KOPT-K1 (cell line): ENCODE results near the gene SLC52A3.

Experiments
- H3K27ac ChIP-seq: fragments of 200-600 bp; sonication (generic); 2 replicates; pipeline ENCODE4 v1.5.1; 2016; ENCODE audit warnings: antibody characterized with exemption, mild to moderate bottlenecking, low read depth, low read length; ENCODE audit not compliant: poor library complexity, severe bottlenecking
- H3K36me3 ChIP-seq: fragments of 200-600 bp; sonication (generic); 2 replicates; pipeline ENCODE4 v1.5.1; 2017; ENCODE audit warnings: antibody characterized with exemption, mild to moderate bottlenecking, low read length, moderate library complexity; ENCODE audit not compliant: insufficient read depth
- H3K9me3 ChIP-seq: fragments of 200-600 bp; sonication (generic); 2 replicates; pipeline ENCODE4 v1.5.1; 2017; ENCODE audit warnings: antibody characterized with exemption, low read length, mild to moderate bottlenecking; ENCODE audit not compliant: insufficient read depth, poor library complexity, severe bottlenecking

Gene SLC52A3

GRCh38 chr20:775679-776135 lies 7.4 kb upstream of the SLC52A3 start:
- no peak overlapping the region for H3K27ac ChIP-seq
- H3K9me3 ChIP-seq = peaks cover 5% of the 10 kb centered on the region
- H3K36me3 ChIP-seq = no peaks in the 10 kb centered on the region

DNA sequence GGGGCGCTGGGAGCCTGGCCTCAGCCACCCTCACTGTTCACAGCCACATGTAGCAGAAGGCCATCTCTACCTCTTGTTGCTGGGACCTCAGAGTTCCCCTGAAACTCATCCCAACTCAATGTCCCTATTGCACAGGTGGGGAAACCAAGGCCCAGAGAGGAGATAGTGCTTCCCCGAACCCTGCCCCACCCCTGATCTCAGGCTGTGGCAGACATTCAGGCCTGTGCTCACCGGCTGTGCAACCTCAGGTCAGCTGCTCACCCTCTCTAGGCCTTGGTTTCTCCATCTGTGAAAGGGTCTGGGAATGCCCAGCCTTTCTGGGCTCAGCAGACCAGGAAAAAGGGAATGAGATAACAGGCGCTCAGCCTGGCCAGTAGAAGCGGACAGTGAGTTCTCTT lies 6.4 kb upstream of the SLC52A3 start:
- H3K36me3 ChIP-seq = no peaks in the 10 kb centered on the region
- H3K27ac ChIP-seq = no peak overlapping the region
- H3K9me3 ChIP-seq = peaks cover 7% of the 10 kb centered on the region

DNA sequence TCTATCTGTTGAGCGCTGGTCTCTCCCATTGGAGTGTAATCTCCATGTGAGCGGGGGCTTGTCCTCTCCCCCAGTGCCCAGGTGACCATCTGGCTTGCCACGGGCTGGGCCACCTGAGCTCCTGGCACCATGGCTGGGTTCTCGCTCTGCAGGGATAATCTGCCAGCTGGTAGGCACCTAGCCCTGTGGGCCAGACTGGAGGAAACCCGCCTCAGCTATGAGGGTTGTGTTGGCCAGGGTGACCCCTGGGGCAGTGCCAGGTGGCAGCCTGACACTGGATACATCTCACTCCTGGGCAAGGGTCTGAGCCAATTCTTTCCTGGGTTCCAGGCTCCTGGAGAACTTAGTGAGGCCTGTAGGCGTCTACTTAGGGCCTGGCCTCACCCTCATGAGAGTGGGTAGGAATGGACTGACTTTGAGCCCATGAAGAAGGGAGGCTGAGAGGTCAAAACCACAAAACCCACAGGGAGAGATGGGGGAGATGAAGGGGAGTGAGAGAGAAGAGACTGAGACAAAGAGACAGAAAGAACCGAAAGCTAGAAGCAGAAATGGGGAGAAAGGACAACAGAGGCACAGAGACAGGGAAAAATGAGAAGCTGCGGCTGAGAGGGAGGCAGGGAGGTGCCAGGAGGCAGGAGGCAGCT lies 5.8 kb upstream of the SLC52A3 start:
- no peaks in the 10 kb centered on the region for H3K36me3 ChIP-seq
- H3K9me3 ChIP-seq = peaks cover 7% of the 10 kb centered on the region
- no peak overlapping the region for H3K27ac ChIP-seq

DNA sequence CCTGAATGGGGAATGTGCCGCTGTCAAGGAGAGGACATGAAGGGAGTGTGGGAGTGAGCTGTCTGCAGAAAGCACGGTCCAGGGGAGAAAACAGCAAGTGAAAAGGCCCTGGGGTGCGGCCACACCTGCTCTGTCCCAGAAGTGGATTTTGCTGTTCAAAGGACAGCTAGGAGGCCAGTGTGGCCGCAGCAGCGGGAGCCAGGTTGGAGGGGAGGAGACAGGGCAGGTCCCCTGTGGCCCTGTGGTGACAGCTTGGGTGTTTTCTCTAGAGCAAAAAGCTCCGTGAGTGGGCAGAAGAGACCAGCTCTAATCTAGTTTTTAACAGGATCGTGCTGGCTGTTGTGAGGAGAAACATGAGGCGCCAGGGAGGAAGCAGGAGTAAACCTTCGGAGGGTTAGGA lies 4.5 kb upstream of the SLC52A3 start:
- Histone ChIP-seq H3K36me3 (no peaks in the 10 kb centered on the region), H3K27ac (no peak overlapping the region), H3K9me3 (peaks cover 7% of the 10 kb centered on the region)

GRCh38 chr20:771741-772464 lies 3.6 kb upstream of the SLC52A3 start:
- H3K27ac ChIP-seq = no peak overlapping the region
- no peaks in the 10 kb centered on the region for H3K36me3 ChIP-seq
- peaks cover 7% of the 10 kb centered on the region for H3K9me3 ChIP-seq

GRCh38 chr20:770691-771090 lies 2.4 kb upstream of the SLC52A3 start:
- Histone ChIP-seq H3K9me3 (peaks cover 7% of the 10 kb centered on the region), H3K27ac (no peak overlapping the region), H3K36me3 (no peaks in the 10 kb centered on the region)

- Histone ChIP-seq H3K9me3 (peaks cover 7% of the 10 kb centered on the region), H3K36me3 (no peaks in the 10 kb centered on the region)
Observed at GRCh38 chr20:766906-767305, 1.4 kb downstream of the SLC52A3 start.

GRCh38 chr20:764255-764654 lies 4.0 kb downstream of the SLC52A3 start:
- Histone ChIP-seq H3K27ac (no peak overlapping the region), H3K36me3 (no peaks in the 10 kb centered on the region)

More at GRCh38 chr20:766906-767305, 1.4 kb downstream of the SLC52A3 start:
- H3K27ac ChIP-seq = no peak overlapping the region

GRCh38 chr20:761418-762381 lies 6.6 kb downstream of the SLC52A3 start:
- H3K9me3 ChIP-seq = no peaks in the 10 kb centered on the region
- no peak overlapping the region for H3K27ac ChIP-seq
- no peaks in the 10 kb centered on the region for H3K36me3 ChIP-seq

More at GRCh38 chr20:764255-764654, 4.0 kb downstream of the SLC52A3 start:
- no peaks in the 10 kb centered on the region for H3K9me3 ChIP-seq

DNA sequence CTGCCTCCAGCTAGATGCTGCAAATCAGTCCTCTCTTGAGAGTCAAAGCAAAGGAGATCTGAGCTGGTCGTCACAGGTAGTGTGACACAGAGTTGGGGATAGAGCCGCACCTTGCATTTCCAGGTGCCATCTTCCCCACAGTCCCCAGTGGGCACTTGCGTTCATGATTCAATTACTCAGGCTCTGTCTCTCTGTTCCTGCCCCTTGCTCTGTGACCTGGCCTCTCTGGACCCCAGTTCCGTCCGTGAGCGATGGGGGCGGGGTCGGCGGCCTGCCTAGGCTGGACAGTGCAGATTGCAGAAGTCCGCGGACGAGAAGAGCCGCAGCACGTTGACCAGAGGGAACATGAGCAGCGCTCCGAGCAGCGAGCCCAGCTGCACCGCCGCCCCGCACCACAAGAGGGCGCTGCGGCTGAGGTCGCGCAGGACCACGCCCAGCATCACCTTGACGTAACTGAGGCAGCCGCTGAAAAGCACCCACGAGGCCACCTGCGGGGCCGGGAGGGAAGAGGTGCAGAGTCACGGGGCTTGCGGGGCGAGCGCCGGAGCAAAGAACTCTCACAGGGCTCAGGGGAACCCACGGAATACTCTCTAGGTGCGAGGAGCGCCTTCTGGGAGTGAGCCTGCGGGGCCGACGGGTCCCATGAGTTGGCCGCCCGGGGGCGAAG lies 7.4 kb downstream of the SLC52A3 start:
- H3K36me3 ChIP-seq = no peaks in the 10 kb centered on the region
- H3K27ac ChIP-seq = no peak overlapping the region
- H3K9me3 ChIP-seq = no peaks in the 10 kb centered on the region

DNA sequence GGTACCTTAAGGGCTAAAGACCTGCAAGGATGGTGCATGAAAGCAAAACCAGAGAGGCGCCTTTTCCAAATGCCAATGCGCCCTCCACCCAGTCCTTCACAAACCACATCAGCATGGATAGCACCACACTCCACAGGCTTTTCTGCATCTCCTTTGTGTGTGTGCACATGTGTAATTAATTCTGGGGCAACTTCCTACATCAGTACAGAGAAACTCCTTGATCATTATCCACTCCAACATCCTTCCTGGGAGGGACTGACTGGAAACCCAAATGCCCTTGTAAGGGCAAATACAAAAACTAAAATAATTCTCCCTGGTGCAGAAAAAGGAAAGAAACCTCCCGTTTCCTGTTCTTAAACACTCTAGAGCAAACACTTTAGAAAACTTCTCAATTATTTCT lies 10.8 kb downstream of the SLC52A3 start:
- no peaks in the 10 kb centered on the region for H3K9me3 ChIP-seq
- no peak overlapping the region for H3K27ac ChIP-seq
- H3K36me3 ChIP-seq = no peaks in the 10 kb centered on the region

DNA sequence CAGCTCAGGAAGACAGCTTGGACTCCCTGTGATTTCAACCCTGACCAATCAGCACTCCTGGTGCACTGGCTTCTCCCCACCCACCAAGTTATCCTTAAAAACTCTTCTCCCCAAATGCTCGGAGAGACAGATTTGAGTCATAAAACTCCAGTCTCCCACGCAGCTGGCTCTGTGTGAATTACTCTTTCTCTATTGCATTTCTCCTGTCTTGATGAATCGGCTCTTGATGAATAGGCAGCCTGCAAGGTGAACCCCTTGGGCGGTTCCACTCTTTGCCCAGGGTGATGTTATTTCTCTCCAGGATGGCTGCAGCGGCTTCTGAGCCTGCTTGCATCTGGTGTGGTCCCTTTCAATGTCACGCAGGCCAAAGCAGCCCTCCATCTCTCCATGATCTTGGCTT lies 12.4 kb downstream of the SLC52A3 start:
- Histone ChIP-seq H3K9me3 (no peaks in the 10 kb centered on the region), H3K36me3 (no peaks in the 10 kb centered on the region), H3K27ac (no peak overlapping the region)

DNA sequence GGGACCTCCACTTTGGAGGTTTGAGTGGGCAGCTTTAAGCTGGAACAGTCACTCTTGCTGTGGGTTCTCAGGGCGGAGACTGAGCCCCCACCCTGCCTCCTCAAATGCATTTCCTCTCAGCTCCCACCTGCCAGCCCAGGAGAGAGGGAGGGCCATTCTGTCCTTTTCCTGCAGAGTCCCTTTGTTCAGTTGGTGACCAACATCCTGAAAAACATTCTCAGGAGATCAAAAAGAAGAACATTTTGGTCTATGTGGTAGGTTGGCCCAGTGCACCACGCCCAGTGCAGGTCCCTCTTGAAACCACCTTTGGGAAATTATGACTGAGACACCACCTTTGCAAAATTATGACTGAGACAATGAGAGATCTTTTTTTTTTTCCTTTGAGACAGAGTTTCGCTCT lies 13.4 kb downstream of the SLC52A3 start:
- H3K9me3 ChIP-seq = no peaks in the 10 kb centered on the region
- H3K36me3 ChIP-seq = no peaks in the 10 kb centered on the region
- H3K27ac ChIP-seq = no peak overlapping the region

DNA sequence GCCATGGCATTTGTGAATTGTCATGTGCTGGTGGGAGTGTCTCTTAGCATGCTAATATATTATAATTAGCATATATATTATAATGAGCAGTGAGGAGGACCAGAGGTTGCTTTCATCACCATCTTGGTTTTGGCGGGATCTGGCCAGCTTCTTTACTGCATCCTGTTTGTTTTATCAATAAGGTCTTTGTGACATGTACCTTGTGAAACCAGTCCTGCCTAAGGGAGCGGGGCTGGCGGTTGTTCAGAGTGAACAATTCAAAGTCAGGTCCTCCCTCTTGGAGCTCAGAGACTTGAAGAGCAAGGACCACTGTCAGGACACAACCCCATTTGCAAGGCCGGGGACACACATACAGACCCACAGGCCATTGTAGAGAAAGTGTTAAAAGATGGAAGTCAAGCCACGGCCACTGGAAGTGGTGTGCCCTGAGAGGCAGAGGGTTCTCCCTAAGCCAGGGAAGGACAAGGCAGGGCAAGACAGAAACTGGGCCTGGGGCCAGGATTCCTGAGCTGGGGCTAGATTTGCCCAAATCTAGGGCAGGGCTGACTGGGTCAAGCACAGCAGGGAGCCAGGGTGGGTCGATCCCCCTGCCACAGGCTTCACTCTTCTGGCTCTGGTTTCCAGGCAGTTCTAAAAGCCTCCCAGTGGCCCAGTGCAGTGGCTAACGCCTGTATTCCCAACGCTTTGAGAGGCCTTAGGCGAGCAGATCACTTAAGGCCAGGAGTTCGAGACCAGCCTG lies 14.2 kb downstream of the SLC52A3 start:
- Histone ChIP-seq H3K9me3 (no peaks in the 10 kb centered on the region), H3K36me3 (no peaks in the 10 kb centered on the region)

More for the DNA sequence above, 14.2 kb downstream of the SLC52A3 start:
- no peak overlapping the region for H3K27ac ChIP-seq
